Bronchial epithelial cell (primary cell): Measurements from ENCODE around the gene AFF1. TPM values are rescaled to one million over a fixed set of nuclear protein-coding genes. Genes with fewer than 3 reads are reported as not detected.

Experiments used
- DNase-seq: peaks from one replicate; pipeline ENCODE4 v3.0.0-alpha.2; 2010; ENCODE audit warnings: low read depth
- FAIRE-seq: peaks from 2 replicates; lab custom pipeline; 2011; peaks lifted over from hg19 to GRCh38; lab: Jason Lieb, UNC
- H3K27me3 ChIP-seq: 2 replicates; pipeline ENCODE4 v1.5.1; 2011; ENCODE audit warnings: low read length; ENCODE audit not compliant: control insufficient read depth, insufficient read depth
- H3K36me3 ChIP-seq: 2 replicates; pipeline ENCODE4 v1.5.1; 2011; ENCODE audit warnings: low read length; ENCODE audit not compliant: control insufficient read depth, insufficient read depth
- H3K4me3 ChIP-seq: 2 replicates; pipeline ENCODE4 v1.5.1; 2011; ENCODE audit warnings: mild to moderate bottlenecking, low read depth, low read length, control low read depth
- CTCF ChIP-seq: IDR thresholded peaks from 2 replicates; pipeline ENCODE4 v1.5.1; 2011; ENCODE audit warnings: mild to moderate bottlenecking, moderate library complexity, low read length, control low read depth, inconsistent platforms; ENCODE audit not compliant: insufficient read depth, severe bottlenecking
- total RNA-seq: library from RNA; depleted of rRNA; stranded (reverse); fragments of >200 nt; gene quantifications from 2 replicates; pipeline ENCODE4 v1.2.1, GENCODE V29; 2014

AFF1 gene
- total RNA-seq, 1 donor from 2014 or later: 9.2 TPM

GRCh38 chr4:87166296-87166854, 231.6 kb downstream of the AFF1 start:
- no peak for DNase-seq
- Histone ChIP-seq H3K27me3 (no peaks in the 10 kb centered on the region), H3K4me3 (no peak overlapping the region), H3K36me3 (peaks cover 1% of the 10 kb centered on the region)
- TF ChIP-seq CTCF: no peak
- no peak for FAIRE-seq

GRCh38 chr4:87171944-87172343, 237.1 kb downstream of the AFF1 start:
- no peak for DNase-seq
- Histone ChIP-seq H3K27me3 (no peaks in the 10 kb centered on the region), H3K36me3 (no peaks in the 10 kb centered on the region), H3K4me3 (no peak overlapping the region)
- no peak for TF ChIP-seq CTCF
- no peak for FAIRE-seq

- FAIRE-seq (no peak), DNase-seq (no peak)
- Histone ChIP-seq H3K4me3 (no peak overlapping the region), H3K27me3 (no peaks in the 10 kb centered on the region), H3K36me3 (no peaks in the 10 kb centered on the region)
- TF ChIP-seq CTCF: no peak
Measured at GRCh38 chr4:87174672-87175071, 239.9 kb downstream of the AFF1 start.

- H3K27me3 ChIP-seq: no peaks in the 10 kb centered on the region
- no peaks in the 10 kb centered on the region for H3K36me3 ChIP-seq
- no peak for FAIRE-seq
- no peak for TF ChIP-seq CTCF
- H3K4me3 ChIP-seq: no peak overlapping the region
- no peak for DNase-seq
Measured at GRCh38 chr4:87179751-87180150, 244.9 kb downstream of the AFF1 start.

GRCh38 chr4:87180767-87181166, 246.0 kb downstream of the AFF1 start:
- DNase-seq (no peak), FAIRE-seq (no peak)
- no peak overlapping the region for H3K4me3 ChIP-seq
- no peaks in the 10 kb centered on the region for H3K27me3 ChIP-seq
- TF ChIP-seq CTCF: no peak
- H3K36me3 ChIP-seq: no peaks in the 10 kb centered on the region
